Muscle of leg (tissue), 11 donors: Measurements from ENCODE around the gene SNAP25. TPM values are rescaled to one million over a fixed set of nuclear protein-coding genes. Genes with fewer than 3 reads are reported as not detected.
A peak's percentile ranks its signal among the peaks of the same experiment; 100 is the strongest.

ENCODE experiments used
- DNase-seq: peaks from one replicate; pipeline ENCODE4 v3.0.0; 2013
- H3K27ac ChIP-seq: one replicate; pipeline ENCODE4 v1.5.1; 2013; ENCODE audit warnings: mild to moderate bottlenecking, low read length, control low read depth
- H3K27me3 ChIP-seq: one replicate; pipeline ENCODE4 v1.6.1; 2013; ENCODE audit warnings: low read length; ENCODE audit not compliant: control insufficient read depth, insufficient read depth
- H3K36me3 ChIP-seq: one replicate; pipeline ENCODE4 v1.6.1; 2013; ENCODE audit warnings: low read length; ENCODE audit not compliant: control insufficient read depth, insufficient read depth
- H3K4me1 ChIP-seq: one replicate; pipeline ENCODE4 v1.6.1; 2013; ENCODE audit warnings: low read length; ENCODE audit not compliant: control insufficient read depth, insufficient read depth
- H3K4me3 ChIP-seq: one replicate; pipeline ENCODE4 v1.5.1; 2013; ENCODE audit warnings: low read length, control low read depth
- H3K9me3 ChIP-seq: replicated peaks from 2 replicates; pipeline ENCODE4 v1.6.1; 2013; ENCODE audit warnings: low read depth, low read length; ENCODE audit not compliant: control insufficient read depth
- WGBS: methylation state at CpG from one replicate; pipeline ENCODE4 v1.1.5; 2013; ENCODE audit warnings: missing lambda C conversion rate; ENCODE audit not compliant: insufficient coverage; 5-methylcytosine and 5-hydroxymethylcytosine counted together
- polyA plus RNA-seq, 8 donors: library from polyadenylated mRNA; unstranded; fragments of 120-200 nt; gene quantifications; one replicate each; pipeline versions ENCODE4 v1.2.1 to v1.2.3, GENCODE V29; 2013; ENCODE audit warnings: inconsistent platforms in 1 of 8, low replicate concordance in 1 of 8; ENCODE audit not compliant: insufficient read length in 8 of 8, insufficient read depth in 1 of 8
- total RNA-seq: library from RNA; stranded (reverse); fragments of 120-200 nt; gene quantifications from one replicate; pipeline ENCODE4 v1.2.4, GENCODE V29; 2013

The SNAP25 gene
- total and polyA plus RNA-seq, 9 donors = 3.1 to 7.5 (median 5.1) TPM

DNA sequence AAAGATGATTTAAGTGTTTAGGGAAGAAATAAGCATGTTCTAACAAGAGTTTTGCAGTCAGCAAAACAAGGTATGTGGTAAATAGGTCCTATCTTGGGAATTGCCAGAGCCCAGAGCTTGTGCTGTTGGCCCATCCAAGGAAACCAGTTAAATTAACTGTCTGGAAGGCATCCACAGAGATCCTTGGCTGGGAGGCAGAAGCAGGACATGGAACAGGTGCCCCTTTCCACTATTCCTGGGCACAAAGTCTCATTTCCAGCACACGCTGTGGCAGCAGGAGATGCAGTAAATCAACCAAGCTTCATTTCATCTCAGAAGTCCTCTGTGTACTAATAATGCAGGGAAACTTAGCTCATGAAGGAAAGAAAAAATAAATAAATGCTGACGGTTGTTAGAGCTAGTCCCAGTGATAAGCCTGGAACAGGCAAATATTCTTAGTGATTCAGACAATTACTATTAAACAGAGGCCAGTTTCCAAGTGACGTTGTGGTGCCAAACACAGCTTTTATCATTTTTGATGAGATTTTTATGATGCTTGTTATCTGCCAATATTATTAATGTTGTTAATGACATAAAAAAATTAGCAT, 39.8 kb upstream of the SNAP25 start:
- no CpG with 5 or more reads among the region's 3 CpGs for WGBS
- H3K27ac ChIP-seq = no peak overlapping the region
- no peaks in the 10 kb centered on the region for H3K4me1 ChIP-seq
- H3K4me3 ChIP-seq = no peak overlapping the region
- H3K36me3 ChIP-seq = no peaks in the 10 kb centered on the region
- H3K9me3 ChIP-seq = no peaks in the 10 kb centered on the region
- no peaks in the 10 kb centered on the region for H3K27me3 ChIP-seq
- DNase-seq = no peak

GRCh38 chr20:10179574-10180298, 38.9 kb upstream of the SNAP25 start:
- Histone ChIP-seq H3K9me3 (peaks cover 2% of the 10 kb centered on the region), H3K4me1 (no peaks in the 10 kb centered on the region), H3K27me3 (no peaks in the 10 kb centered on the region), H3K27ac (no peak overlapping the region), H3K36me3 (no peaks in the 10 kb centered on the region), H3K4me3 (no peak overlapping the region)
- 75% methylated on average over 1 of the region's 4 CpGs for WGBS
- no peak for DNase-seq

- no peak overlapping the region for H3K27ac ChIP-seq
- H3K9me3 ChIP-seq = peaks cover 9% of the 10 kb centered on the region
- WGBS = no CpG with 5 or more reads among the region's 2 CpGs
- no peaks in the 10 kb centered on the region for H3K27me3 ChIP-seq
- no peak overlapping the region for H3K4me3 ChIP-seq
- peak; percentile 33 for DNase-seq
- no peaks in the 10 kb centered on the region for H3K4me1 ChIP-seq
- no peaks in the 10 kb centered on the region for H3K36me3 ChIP-seq
Observed at GRCh38 chr20:10180651-10181235, 37.9 kb upstream of the SNAP25 start.

GRCh38 chr20:10185741-10186558, 32.7 kb upstream of the SNAP25 start:
- WGBS = 67% methylated on average over 1 of the region's 3 CpGs
- Histone ChIP-seq H3K36me3 (no peaks in the 10 kb centered on the region), H3K4me1 (no peaks in the 10 kb centered on the region), H3K27me3 (no peaks in the 10 kb centered on the region), H3K9me3 (peaks cover 17% of the 10 kb centered on the region), H3K4me3 (no peak overlapping the region), H3K27ac (no peak overlapping the region)
- DNase-seq = peak; percentile 17

- WGBS = no CpG with 5 or more reads among the region's 3 CpGs
- DNase-seq = no peak
- Histone ChIP-seq H3K9me3 (peaks cover 11% of the 10 kb centered on the region), H3K27ac (no peak overlapping the region), H3K4me3 (no peak overlapping the region), H3K4me1 (no peaks in the 10 kb centered on the region), H3K27me3 (no peaks in the 10 kb centered on the region), H3K36me3 (no peaks in the 10 kb centered on the region)
Observed at GRCh38 chr20:10190456-10190855, 28.2 kb upstream of the SNAP25 start.

- Histone ChIP-seq H3K27ac (no peak overlapping the region), H3K9me3 (no peaks in the 10 kb centered on the region), H3K4me1 (no peaks in the 10 kb centered on the region), H3K27me3 (no peaks in the 10 kb centered on the region), H3K4me3 (no peak overlapping the region), H3K36me3 (no peaks in the 10 kb centered on the region)
- no CpG with 5 or more reads among the region's 1 CpG for WGBS
- DNase-seq = no peak
Observed at GRCh38 chr20:10192171-10192570, 26.5 kb upstream of the SNAP25 start.

GRCh38 chr20:10194166-10194565, 24.5 kb upstream of the SNAP25 start:
- Histone ChIP-seq H3K36me3 (no peaks in the 10 kb centered on the region), H3K4me1 (no peaks in the 10 kb centered on the region), H3K27me3 (no peaks in the 10 kb centered on the region), H3K27ac (no peak overlapping the region), H3K9me3 (no peaks in the 10 kb centered on the region), H3K4me3 (no peak overlapping the region)
- WGBS = 87% methylated on average over 2 of the region's 2 CpGs
- DNase-seq = no peak

GRCh38 chr20:10200330-10200729, 18.3 kb upstream of the SNAP25 start:
- H3K27me3 ChIP-seq = no peaks in the 10 kb centered on the region
- H3K4me1 ChIP-seq = no peaks in the 10 kb centered on the region
- DNase-seq = no peak
- H3K9me3 ChIP-seq = no peaks in the 10 kb centered on the region
- H3K4me3 ChIP-seq = no peak overlapping the region
- no peaks in the 10 kb centered on the region for H3K36me3 ChIP-seq
- H3K27ac ChIP-seq = no peak overlapping the region

GRCh38 chr20:10201321-10201870, 17.2 kb upstream of the SNAP25 start:
- no peaks in the 10 kb centered on the region for H3K4me1 ChIP-seq
- no peaks in the 10 kb centered on the region for H3K9me3 ChIP-seq
- no peak for DNase-seq
- no peaks in the 10 kb centered on the region for H3K36me3 ChIP-seq
- H3K27me3 ChIP-seq = no peaks in the 10 kb centered on the region
- no peak overlapping the region for H3K27ac ChIP-seq
- 60% methylated on average over 2 of the region's 3 CpGs for WGBS
- no peak overlapping the region for H3K4me3 ChIP-seq

GRCh38 chr20:10209091-10209490, 9.5 kb upstream of the SNAP25 start:
- no peak overlapping the region for H3K27ac ChIP-seq
- DNase-seq = no peak
- WGBS = no CpG with 5 or more reads among the region's 1 CpG

More at GRCh38 chr20:10209091-10209490, 9.5 kb upstream of the SNAP25 start:
- no peaks in the 10 kb centered on the region for H3K36me3 ChIP-seq
- no peaks in the 10 kb centered on the region for H3K9me3 ChIP-seq
- peaks cover 2% of the 10 kb centered on the region for H3K27me3 ChIP-seq
- no peaks in the 10 kb centered on the region for H3K4me1 ChIP-seq
- H3K4me3 ChIP-seq = no peak overlapping the region
